Ovary (tissue), 3 donors: ENCODE measurements around the gene SLC17A9.

ENCODE experiments used
- POLR2A ChIP-seq: fragments of 450-650 bp; IDR thresholded peaks from one replicate; pipeline ENCODE4 v1.6.1; 2017; ENCODE audit warnings: antibody characterized with exemption, mild to moderate bottlenecking, moderate library complexity
- TF ChIP-seq, protein P1 (sequence below), 3 donors: fragments of 450-650 bp in 2 of 3; fragments of 200-600 bp in 1 of 3; IDR thresholded peaks; one replicate each; pipeline versions ENCODE4 v1.5.1 to v1.8.0; 2016 to 2022; ENCODE audit warnings: antibody characterized with exemption in 3 of 3, mild to moderate bottlenecking in 1 of 3
- donor health status: DM: no; HTN: no; CAD: no.

DNA sequence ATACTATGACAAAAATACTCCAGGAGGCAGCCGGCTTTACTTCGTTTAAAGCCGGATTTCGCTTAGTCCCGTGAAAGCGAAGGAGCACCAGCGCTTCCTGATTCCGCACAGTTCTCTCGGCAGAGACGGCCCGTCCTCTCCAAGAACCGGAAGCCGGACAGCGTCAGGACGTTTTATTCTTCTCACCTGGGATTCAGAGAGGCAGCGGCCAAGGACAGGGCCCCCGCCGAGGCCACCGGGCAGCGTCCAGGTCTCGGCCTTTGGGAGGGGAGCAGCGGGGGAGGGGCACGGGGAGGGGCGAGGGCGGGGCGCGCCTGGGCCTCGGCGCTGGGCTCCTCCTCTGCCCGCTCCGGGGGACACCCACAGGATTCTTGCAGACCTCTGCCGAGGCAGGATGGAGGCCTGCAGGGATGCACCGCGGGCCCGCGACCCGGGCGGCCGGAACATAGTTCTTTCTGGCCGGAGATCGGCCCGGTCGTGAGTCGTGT lies 23.4 kb upstream of the SLC17A9 start:
- no peak for TF ChIP-seq POLR2A
- TF ChIP-seq, protein P1, sequence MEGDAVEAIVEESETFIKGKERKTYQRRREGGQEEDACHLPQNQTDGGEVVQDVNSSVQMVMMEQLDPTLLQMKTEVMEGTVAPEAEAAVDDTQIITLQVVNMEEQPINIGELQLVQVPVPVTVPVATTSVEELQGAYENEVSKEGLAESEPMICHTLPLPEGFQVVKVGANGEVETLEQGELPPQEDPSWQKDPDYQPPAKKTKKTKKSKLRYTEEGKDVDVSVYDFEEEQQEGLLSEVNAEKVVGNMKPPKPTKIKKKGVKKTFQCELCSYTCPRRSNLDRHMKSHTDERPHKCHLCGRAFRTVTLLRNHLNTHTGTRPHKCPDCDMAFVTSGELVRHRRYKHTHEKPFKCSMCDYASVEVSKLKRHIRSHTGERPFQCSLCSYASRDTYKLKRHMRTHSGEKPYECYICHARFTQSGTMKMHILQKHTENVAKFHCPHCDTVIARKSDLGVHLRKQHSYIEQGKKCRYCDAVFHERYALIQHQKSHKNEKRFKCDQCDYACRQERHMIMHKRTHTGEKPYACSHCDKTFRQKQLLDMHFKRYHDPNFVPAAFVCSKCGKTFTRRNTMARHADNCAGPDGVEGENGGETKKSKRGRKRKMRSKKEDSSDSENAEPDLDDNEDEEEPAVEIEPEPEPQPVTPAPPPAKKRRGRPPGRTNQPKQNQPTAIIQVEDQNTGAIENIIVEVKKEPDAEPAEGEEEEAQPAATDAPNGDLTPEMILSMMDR (IDR thresholded peaks at IDR 0.05) = no peak
